HG03135 (cell line): ENCODE data around the gene YJEFN3.

Source experiments
- ATAC-seq: cut with Tn5 transposase; IDR thresholded peaks from one replicate; pipeline ENCODE4 v1.9.1; 2021; ENCODE audit warnings: mild to moderate bottlenecking, moderate library complexity; ENCODE audit not compliant: unreplicated experiment

YJEFN3 gene

DNA sequence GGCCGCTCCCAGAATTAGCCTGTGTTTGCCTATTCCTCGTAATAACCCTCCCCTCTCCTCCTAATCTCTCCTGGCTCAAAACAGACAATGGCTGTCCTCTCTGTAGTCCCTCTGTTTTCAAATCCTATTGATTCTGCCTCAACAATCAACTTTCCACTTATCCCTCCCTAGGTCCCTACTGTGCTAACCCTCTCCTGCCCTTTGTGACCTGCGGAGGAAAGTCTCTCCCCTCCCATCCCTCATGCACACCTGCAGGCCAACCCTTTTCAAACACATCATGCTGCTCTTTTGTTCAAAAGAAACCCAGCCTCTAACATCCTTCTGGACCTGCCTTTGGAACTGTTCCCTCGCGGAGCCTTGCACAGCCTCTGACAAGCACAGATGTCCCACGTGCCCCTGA lies 46.7 kb downstream of the YJEFN3 start:
- ATAC-seq, result no peak

DNA sequence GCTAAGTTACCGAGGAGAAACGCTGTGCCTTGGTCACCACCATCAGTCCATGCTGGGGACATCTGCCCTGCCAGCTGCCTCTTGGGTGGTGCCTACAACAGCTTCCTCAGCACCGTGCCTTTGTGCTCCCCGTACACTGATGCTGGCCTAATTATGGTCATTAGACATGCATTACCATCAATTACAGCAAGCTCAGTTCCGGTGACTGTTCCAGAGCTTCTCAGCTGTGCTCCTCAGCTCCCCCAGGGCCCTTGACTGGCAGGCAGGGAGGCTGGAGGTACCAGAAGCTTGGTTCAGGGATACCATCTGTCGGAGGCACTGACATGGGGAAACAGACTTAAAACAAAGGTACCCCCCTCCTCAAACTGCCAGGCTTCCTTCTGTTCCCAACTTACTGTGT lies 49.5 kb downstream of the YJEFN3 start:
- no peak for ATAC-seq

DNA sequence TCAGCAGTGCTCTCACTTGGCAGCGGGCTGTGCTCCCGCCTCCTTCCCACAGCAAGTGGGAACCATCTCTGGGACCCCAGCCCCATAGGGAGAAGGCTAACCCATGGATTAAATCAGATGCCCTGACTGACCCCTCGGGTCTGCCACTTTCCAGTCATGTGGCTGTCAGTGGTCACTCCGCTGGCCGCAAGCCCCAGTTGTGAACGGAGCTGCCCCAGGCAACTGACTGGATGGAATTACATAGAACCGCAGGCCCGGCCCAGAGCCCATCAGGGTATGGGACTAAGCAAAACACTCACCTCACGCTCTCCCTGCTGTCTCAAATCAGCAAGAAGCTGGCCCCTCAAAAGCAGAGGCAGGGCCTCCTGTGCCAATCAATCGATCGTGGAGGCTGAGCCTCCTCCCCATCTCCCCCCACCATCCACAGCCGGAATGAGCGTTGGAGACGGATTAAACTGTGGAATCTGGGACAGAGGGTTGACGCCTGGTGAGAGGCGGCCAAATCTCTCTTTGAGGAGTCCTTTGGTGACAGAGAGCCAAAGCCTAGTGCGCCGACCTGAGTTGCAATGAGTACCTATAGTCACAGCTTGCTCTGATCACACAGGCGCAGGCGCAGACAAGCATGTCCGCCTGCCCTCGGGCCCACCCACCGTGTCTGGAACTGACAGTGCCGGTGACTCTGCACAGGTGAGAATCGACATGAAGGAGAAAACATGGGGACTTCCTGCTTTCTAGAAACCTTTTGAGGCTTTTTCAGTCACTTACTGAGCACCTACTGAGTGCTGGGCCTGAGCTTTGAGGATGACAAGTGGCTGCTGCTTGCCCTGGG lies 51.0 kb downstream of the YJEFN3 start:
- ATAC-seq, result no peak

DNA sequence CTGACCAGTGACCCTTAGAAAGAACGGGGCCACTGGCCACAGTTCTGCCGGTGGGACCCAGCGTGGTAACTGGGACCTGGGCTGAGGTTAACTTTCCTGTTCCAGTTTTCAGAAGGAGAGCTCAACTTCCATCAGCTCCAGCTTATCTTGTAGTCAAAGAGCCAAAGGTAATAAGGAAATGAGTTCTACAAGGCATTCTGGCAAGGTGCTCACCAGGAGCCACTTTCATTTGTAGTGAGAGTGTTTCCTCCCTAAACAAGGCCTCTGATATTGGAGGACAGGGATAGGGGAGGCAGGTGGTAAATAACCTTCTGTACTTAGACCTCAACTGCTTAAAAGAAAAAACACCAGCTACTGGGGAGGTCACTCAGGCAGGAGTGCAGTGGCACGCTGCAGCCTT lies 51.7 kb downstream of the YJEFN3 start:
- ATAC-seq, result no peak

DNA sequence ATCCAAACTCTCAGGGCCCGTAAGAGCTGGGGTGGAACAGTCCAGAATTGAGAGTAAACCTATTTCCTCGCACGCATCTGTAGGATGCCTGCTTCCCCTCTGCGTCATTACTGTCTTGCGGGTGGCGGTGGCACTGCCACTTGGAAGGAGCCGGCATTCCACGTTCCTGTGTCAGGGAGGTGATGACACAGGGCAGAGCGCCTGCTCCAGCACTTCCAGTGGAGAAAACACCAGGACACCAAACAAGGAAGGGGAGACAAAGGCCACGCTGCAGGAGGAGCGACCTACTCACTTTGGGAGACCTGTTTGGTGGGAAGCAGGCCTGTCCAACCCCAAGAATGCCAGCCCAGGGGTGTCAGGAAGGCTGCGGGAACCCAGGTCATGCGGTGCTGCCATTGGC lies 52.7 kb downstream of the YJEFN3 start:
- no peak for ATAC-seq

DNA sequence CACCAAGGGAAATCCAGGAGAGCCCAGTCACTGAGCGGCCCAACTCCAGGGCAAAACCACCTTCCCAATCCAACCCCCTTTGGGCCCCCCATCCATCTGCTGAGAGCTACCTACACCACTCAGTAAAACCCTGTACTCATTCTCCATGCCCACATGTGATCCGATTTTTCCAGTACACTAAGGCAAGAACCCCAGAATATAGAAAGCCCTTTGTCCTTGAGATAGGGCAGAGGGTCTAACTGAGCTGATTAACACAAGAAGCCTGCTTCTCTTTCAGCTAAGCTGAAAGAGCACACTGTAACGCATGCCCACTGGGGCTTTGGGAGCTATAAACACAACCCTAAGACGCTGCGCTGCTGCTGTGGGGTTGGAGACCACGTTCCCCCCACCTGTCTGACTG lies 53.8 kb downstream of the YJEFN3 start:
- no peak for ATAC-seq

DNA sequence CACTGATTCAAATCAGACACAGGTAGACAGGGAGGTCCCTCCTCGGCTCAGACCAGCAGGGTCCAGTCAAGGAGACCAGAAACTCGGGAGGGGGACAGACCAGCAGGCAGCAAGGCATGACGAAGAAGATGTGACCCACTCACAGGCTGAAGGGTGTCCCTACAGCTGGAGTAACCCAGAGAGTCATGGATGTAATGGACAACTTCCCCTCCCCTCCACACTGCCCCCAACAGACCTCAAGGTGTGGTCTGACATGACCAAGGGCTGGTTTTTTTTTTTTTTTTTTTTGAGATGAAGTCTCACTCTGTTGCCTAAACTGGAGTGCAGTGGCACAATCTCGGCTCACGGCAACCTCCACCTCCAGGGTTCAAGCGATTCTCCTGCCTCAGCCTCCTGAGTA lies 55.6 kb downstream of the YJEFN3 start:
- no peak for ATAC-seq
